ENCODE results near the gene EFHB.

The EFHB gene

DNA sequence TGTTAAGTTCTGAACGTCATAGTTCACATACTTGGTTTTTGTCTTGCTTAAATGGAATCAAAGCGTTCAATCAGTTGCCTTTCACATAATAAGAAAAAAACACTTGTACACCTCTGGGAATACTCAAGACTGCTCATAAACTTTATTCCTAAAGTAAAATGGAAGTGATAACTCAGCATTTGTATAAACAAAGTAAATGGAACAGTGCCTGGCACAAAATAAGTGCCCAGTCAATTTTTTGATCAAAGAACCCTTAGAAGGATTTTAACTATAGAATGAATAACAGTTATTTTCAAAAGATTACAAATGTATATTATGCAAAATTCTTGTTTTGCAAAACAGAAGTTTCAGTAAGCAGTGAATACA is 14.2 kb upstream of the EFHB start:
- Histone ChIP-seq H3K4me3 (peak overlapping the region; percentile 86 to 92), H3K4me1 (peaks cover 0 to 55% (median 29%) of the 10 kb centered on the region in 4 donors), H3K27ac (peak overlapping the region; percentile 97 to 99), H3K9me3 (no peaks in the 10 kb centered on the region), H3K27me3 (no peaks in the 10 kb centered on the region), H3K36me3 (peaks cover 0 to 10% (median 5%) of the 10 kb centered on the region in 3 donors)
- no peak for DNase-seq
- intact Hi-C loops (cut with DNase I; ENCODE audit: low total_unique reads): loop anchor here (5.0 kb wide), 2 partner anchors 61 to 94 kb away; partner anchors contain the start of gene KAT2B
- TF ChIP-seq, protein P1, sequence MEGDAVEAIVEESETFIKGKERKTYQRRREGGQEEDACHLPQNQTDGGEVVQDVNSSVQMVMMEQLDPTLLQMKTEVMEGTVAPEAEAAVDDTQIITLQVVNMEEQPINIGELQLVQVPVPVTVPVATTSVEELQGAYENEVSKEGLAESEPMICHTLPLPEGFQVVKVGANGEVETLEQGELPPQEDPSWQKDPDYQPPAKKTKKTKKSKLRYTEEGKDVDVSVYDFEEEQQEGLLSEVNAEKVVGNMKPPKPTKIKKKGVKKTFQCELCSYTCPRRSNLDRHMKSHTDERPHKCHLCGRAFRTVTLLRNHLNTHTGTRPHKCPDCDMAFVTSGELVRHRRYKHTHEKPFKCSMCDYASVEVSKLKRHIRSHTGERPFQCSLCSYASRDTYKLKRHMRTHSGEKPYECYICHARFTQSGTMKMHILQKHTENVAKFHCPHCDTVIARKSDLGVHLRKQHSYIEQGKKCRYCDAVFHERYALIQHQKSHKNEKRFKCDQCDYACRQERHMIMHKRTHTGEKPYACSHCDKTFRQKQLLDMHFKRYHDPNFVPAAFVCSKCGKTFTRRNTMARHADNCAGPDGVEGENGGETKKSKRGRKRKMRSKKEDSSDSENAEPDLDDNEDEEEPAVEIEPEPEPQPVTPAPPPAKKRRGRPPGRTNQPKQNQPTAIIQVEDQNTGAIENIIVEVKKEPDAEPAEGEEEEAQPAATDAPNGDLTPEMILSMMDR (IDR thresholded peaks at IDR 0.05): no peak

DNA sequence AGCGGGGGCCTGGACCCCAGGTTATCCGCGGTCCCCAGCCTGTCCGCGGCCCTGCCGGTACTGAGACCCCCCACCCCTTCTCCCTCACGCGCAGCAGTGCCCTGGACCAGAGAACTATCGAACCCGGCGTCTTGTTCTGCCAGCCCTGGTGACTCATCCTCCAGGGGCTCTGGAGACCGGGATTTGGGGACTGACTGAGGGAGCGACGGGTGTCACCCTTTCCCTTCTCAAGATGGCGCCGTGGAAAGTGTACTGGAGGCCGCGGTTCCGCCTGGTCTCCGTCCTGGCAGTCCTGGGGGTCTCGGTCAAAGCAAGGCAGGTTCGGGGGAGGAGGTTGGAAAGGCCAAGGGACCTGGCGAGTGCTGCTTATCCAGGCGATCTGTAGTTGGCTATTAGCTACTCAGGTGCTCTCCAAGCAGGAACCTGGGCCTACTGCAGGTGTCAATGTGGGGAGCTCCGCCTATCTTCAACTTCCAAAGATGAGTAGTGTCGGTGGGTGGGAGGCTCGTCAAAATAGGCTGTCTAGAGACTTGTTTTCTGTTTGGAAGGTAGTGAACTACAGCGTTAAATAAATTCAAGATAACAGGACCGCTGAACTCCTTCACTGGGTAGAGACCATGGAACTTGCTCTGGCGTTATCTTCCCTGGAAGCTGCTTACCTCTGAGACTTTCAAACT is 13.7 kb upstream of the EFHB start:
- Histone ChIP-seq H3K36me3 (peaks cover 0 to 9% (median 5%) of the 10 kb centered on the region in 3 donors), H3K27me3 (no peaks in the 10 kb centered on the region), H3K27ac (peak overlapping the region; percentile 97 to 99), H3K4me3 (peak overlapping the region; percentile 86 to 92), H3K4me1 (peaks cover 0 to 51% (median 28%) of the 10 kb centered on the region in 4 donors), H3K9me3 (no peaks in the 10 kb centered on the region)
- peak; percentile 60 to 80 for DNase-seq
- TF ChIP-seq, protein P1 (IDR thresholded peaks at IDR 0.05): no peak
- intact Hi-C loops (cut with DNase I; ENCODE audit: low total_unique reads): loop anchor here (2.0 to 5.0 kb wide), 3 partner anchors 60 to 237 kb away; partner anchors contain the start of gene KAT2B

DNA sequence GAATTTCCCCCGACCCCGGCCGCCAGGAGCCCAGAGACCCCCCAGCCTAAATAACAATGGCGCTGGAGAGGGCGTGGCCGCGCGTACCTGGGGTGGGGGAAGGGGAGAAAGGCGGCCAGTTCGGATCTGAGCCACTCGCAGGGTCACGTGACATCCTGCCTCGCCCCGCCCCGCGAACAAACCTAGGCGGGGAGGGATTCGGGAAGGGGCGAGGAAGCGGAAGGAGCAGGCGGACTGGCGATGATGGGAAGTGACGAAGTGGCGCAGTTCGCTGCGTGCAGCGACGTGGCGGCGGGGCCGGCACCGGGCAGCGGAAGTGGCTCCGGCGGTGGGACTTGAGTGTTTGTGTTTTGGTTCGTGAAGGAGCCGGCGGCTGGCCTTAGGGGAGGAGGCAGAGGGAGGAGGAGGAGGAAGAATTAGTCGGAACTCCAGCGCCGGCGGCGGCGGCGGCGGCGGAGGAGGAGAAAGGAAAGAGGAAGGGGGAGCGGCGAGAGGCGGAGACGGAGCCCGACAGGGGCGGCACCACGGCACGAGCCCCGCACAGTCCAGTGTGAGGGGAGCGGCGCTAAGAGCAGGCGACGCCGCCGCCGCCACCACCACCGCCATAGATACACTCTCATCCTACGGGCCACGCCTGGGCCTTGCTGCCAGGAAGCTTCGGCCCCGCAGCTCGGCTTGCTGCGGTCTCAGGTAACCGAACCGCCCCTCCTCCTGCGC is 13.0 kb upstream of the EFHB start, which contains the start of gene RAB5A:
TSS of gene RAB5A (plus strand) at position 266 of the 717 bp plus-strand sequence. CDS start 3,802 bp downstream, outside the sequence.
- H3K9me3 ChIP-seq: no peaks in the 10 kb centered on the region
- H3K36me3 ChIP-seq: peaks cover 0 to 9% (median 1%) of the 10 kb centered on the region in 3 donors
- no peaks in the 10 kb centered on the region for H3K27me3 ChIP-seq
- peak; percentile 98 to 99 for DNase-seq
- H3K4me1 ChIP-seq: peaks cover 0 to 44% (median 27%) of the 10 kb centered on the region in 4 donors
- H3K27ac ChIP-seq: peak within 1 kb of the TSS; percentile 97 to 99
- intact Hi-C loops (cut with DNase I; ENCODE audit: low total_unique reads): loop anchor here (2.0 to 5.0 kb wide), 3 partner anchors 60 to 238 kb away; partner anchors contain the start of gene KAT2B
- peak within 1 kb of the TSS; percentile 86 to 92 for H3K4me3 ChIP-seq
- TF ChIP-seq, protein P1 (IDR thresholded peaks at IDR 0.05): no peak

DNA sequence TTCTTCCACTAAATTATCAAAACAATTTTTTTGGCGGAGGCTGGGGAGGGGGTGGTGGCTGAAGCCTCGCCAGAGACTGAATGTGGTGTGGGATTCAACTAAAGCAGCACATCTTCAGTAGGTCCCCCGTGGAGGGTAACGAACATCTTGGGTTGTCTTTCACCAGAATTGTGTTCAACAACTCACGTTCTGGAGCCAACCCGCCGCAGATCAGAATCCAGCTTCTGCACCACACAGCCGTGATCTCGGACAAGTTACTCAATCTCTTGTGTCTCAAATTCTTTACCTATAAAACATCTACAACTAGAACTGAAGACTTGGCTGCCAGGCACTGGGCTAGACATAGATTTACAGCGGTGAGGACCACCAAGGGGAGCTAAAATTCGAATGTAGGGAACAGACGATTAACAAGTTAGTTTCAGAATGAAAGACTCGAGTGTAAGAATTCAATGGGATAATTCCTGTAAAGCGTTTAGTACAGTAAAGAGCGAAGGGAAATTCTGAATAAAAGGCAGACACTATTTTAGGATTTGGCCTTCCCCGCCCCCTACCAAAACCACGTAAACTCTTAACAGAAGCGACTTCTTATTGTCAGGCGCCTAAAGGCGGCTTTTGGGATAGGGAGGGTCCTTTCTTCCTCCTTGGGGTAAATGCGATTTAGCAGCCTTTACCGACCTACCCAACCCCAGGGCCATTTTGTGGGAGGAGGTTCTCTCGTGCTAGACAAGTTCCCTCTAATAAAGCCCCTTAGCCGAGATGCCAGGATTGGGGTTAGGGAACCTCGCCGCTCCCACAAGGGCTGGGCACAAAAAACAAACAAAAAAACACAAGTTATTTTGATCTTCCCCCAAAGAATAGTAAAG is 12.2 kb upstream of the EFHB start:
- H3K36me3 ChIP-seq: peaks cover 0 to 2% (median 0%) of the 10 kb centered on the region in 3 donors
- H3K27ac ChIP-seq: peak overlapping the region; percentile 97 to 99
- TF ChIP-seq, protein P1 (IDR thresholded peaks at IDR 0.05): no peak
- peak overlapping the region; percentile 86 to 92 for H3K4me3 ChIP-seq
- no peak for DNase-seq
- no peaks in the 10 kb centered on the region for H3K9me3 ChIP-seq
- no peaks in the 10 kb centered on the region for H3K27me3 ChIP-seq
- intact Hi-C loops (cut with DNase I; ENCODE audit: low total_unique reads): loop anchor here (2.0 to 5.0 kb wide), 3 partner anchors 59 to 239 kb away; partner anchors contain the start of gene KAT2B
- H3K4me1 ChIP-seq: peaks cover 0 to 36% (median 27%) of the 10 kb centered on the region in 4 donors

DNA sequence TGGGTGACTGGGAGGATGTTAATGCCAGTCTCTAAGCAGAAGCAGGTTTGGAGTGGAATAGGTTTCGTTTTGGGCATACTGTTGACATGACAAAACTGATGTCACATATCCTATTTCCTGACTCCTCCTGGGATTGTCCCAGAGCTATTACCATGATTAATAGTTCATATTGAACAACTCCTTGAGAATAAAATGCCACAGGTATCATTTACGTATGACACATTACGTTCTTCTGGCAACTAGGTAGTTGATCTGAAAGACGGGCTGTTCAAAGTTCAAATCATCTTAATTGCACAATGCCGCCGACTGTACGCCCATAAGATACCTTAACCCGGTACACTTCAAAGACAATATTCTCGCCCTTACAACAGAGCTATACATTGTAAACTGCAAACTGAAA is 11.5 kb upstream of the EFHB start:
- peaks cover 0 to 34% (median 24%) of the 10 kb centered on the region in 4 donors for H3K4me1 ChIP-seq
- no peaks in the 10 kb centered on the region for H3K36me3 ChIP-seq
- H3K4me3 ChIP-seq: peak overlapping the region in 1 of 2 donors; percentile 86
- intact Hi-C loops (cut with DNase I; ENCODE audit: low total_unique reads): loop anchor here (5.0 kb wide), 2 partner anchors 58 to 97 kb away; partner anchors contain the start of gene KAT2B
- H3K27ac ChIP-seq: no peak overlapping the region
- TF ChIP-seq, protein P1 (IDR thresholded peaks at IDR 0.05): no peak
- DNase-seq: no peak
- no peaks in the 10 kb centered on the region for H3K27me3 ChIP-seq
- H3K9me3 ChIP-seq: no peaks in the 10 kb centered on the region

Measured in tibial artery (tissue), 4 donors.